Measurements from ENCODE around the gene CASP8. TPM values are rescaled to one million over a fixed set of nuclear protein-coding genes. Genes with fewer than 3 reads are reported as not detected.

The CASP8 gene
- total and polyA plus RNA-seq, 9 of the 15 experiments (the other 6 are each of a cell fraction or from before 2014, with no cell fraction given): 10.2 to 31.4 (median 19.4) TPM

Small RNA genes within 50 kb of the gene (small RNA-seq; reads per million reads assigned to genes)
- gene MTND4LP13: not detected

Other genes with a start within 250 kb of the CASP8 start
- gene HYCC2, start 188.9 kb upstream of the CASP8 start, total RNA-seq (2014; rRNA removed): 5.4 TPM in 2 replicates
- 15.6 and 16.9 TPM in 2 replicates for gene HYCC2, start 188.9 kb upstream of the CASP8 start, total RNA-seq (2014; rRNA removed; fragmentation: Illumina TruSeq; extraction: Trizol)
- 11.1 and 12.8 TPM in 2 replicates for gene HYCC2, start 188.9 kb upstream of the CASP8 start, total RNA-seq (2015; rRNA removed; fragmentation: Illumina TruSeq; extraction: Trizol)
- gene HYCC2, start 188.9 kb upstream of the CASP8 start, total RNA-seq (2021): 18.9 and 20.0 TPM in 2 replicates
- gene HYCC2, start 188.9 kb upstream of the CASP8 start, polyA plus RNA-seq (2011; rRNA removed): 12.2 and 14.9 TPM in 2 replicates
- 6.3 and 8.5 TPM in 2 replicates for gene HYCC2, start 188.9 kb upstream of the CASP8 start, polyA plus RNA-seq (2014; fragmentation: Illumina TruSeq; extraction: Trizol)
- 1 to 10 TPM; 7.5 to 9.8 TPM for gene HYCC2, start 188.9 kb upstream of the CASP8 start, polyA plus RNA-seq (2014; fragmentation: Nextera tagmentation; extraction: Ambion mirVana)
- gene HYCC2, start 188.9 kb upstream of the CASP8 start, polyA plus RNA-seq (2014; rRNA removed): 5.2 and 5.5 TPM in 2 replicates
- gene NDUFB3, start 188.5 kb upstream of the CASP8 start, total RNA-seq (2014; rRNA removed): 116 and 156 TPM in 2 replicates
- gene NDUFB3, start 188.5 kb upstream of the CASP8 start, total RNA-seq (2014; rRNA removed; fragmentation: Illumina TruSeq; extraction: Trizol): 202 and 209 TPM in 2 replicates
- gene NDUFB3, start 188.5 kb upstream of the CASP8 start, total RNA-seq (2015; rRNA removed; fragmentation: Illumina TruSeq; extraction: Trizol): 138 and 152 TPM in 2 replicates
- 127 and 142 TPM in 2 replicates for gene NDUFB3, start 188.5 kb upstream of the CASP8 start, total RNA-seq (2021)
- gene NDUFB3, start 188.5 kb upstream of the CASP8 start, polyA plus RNA-seq (2011; rRNA removed): 121 and 152 TPM in 2 replicates
- 126 and 130 TPM in 2 replicates for gene NDUFB3, start 188.5 kb upstream of the CASP8 start, polyA plus RNA-seq (2014; fragmentation: Illumina TruSeq; extraction: Trizol)
- gene NDUFB3, start 188.5 kb upstream of the CASP8 start, polyA plus RNA-seq (2014; fragmentation: Nextera tagmentation; extraction: Ambion mirVana): 100 to 1,000 TPM; 679 to 786 TPM
- gene NDUFB3, start 188.5 kb upstream of the CASP8 start, polyA plus RNA-seq (2014; rRNA removed): 230 and 235 TPM in 2 replicates
- gene CFLAR, start 144.4 kb upstream of the CASP8 start, total RNA-seq (2014; rRNA removed): 46.0 and 48.6 TPM in 2 replicates
- 73.6 and 95.3 TPM in 2 replicates for gene CFLAR, start 144.4 kb upstream of the CASP8 start, total RNA-seq (2014; rRNA removed; fragmentation: Illumina TruSeq; extraction: Trizol)
- 32.9 and 39.4 TPM in 2 replicates for gene CFLAR, start 144.4 kb upstream of the CASP8 start, total RNA-seq (2015; rRNA removed; fragmentation: Illumina TruSeq; extraction: Trizol)
- 66.4 and 78.4 TPM in 2 replicates for gene CFLAR, start 144.4 kb upstream of the CASP8 start, total RNA-seq (2021)
- gene CFLAR, start 144.4 kb upstream of the CASP8 start, polyA plus RNA-seq (2011; rRNA removed): 55.5 and 102 TPM in 2 replicates
- gene CFLAR, start 144.4 kb upstream of the CASP8 start, polyA plus RNA-seq (2014; fragmentation: Illumina TruSeq; extraction: Trizol): 54.0 and 55.1 TPM in 2 replicates
- gene CFLAR, start 144.4 kb upstream of the CASP8 start, polyA plus RNA-seq (2014; fragmentation: Nextera tagmentation; extraction: Ambion mirVana): 10 to 100 TPM; 27.5 to 30.3 TPM
- gene CFLAR, start 144.4 kb upstream of the CASP8 start, polyA plus RNA-seq (2014; rRNA removed): 45.6 and 55.9 TPM in 2 replicates
- gene CASP10, start 77.4 kb upstream of the CASP8 start, total RNA-seq (2014; rRNA removed): 10.8 TPM in 2 replicates
- 17.4 and 19.7 TPM in 2 replicates for gene CASP10, start 77.4 kb upstream of the CASP8 start, total RNA-seq (2014; rRNA removed; fragmentation: Illumina TruSeq; extraction: Trizol)
- gene CASP10, start 77.4 kb upstream of the CASP8 start, total RNA-seq (2015; rRNA removed; fragmentation: Illumina TruSeq; extraction: Trizol): 10.7 and 12.6 TPM in 2 replicates
- gene CASP10, start 77.4 kb upstream of the CASP8 start, total RNA-seq (2021): 12.1 and 12.2 TPM in 2 replicates
- 20.4 and 21.9 TPM in 2 replicates for gene CASP10, start 77.4 kb upstream of the CASP8 start, polyA plus RNA-seq (2011; rRNA removed)
- gene CASP10, start 77.4 kb upstream of the CASP8 start, polyA plus RNA-seq (2014; fragmentation: Illumina TruSeq; extraction: Trizol): 9.9 and 10.6 TPM in 2 replicates
- gene CASP10, start 77.4 kb upstream of the CASP8 start, polyA plus RNA-seq (2014; fragmentation: Nextera tagmentation; extraction: Ambion mirVana): 1 to 10 TPM; 7.1 to 7.2 TPM
- gene CASP10, start 77.4 kb upstream of the CASP8 start, polyA plus RNA-seq (2014; rRNA removed): 8.0 and 9.9 TPM in 2 replicates
- gene FLACC1, start 96.8 kb downstream of the CASP8 start, total RNA-seq (2014; rRNA removed): 0.20 and 0.68 TPM in 2 replicates
- gene FLACC1, start 96.8 kb downstream of the CASP8 start, total RNA-seq (2014; rRNA removed; fragmentation: Illumina TruSeq; extraction: Trizol): 0.22 and 0.61 TPM in 2 replicates
- 0.07 and 0.53 TPM in 2 replicates for gene FLACC1, start 96.8 kb downstream of the CASP8 start, total RNA-seq (2015; rRNA removed; fragmentation: Illumina TruSeq; extraction: Trizol)
- 0.20 and 0.35 TPM in 2 replicates for gene FLACC1, start 96.8 kb downstream of the CASP8 start, total RNA-seq (2021)
- gene FLACC1, start 96.8 kb downstream of the CASP8 start, polyA plus RNA-seq (2011; rRNA removed): 0.41 TPM in 1 of 2 replicates, not detected in the other
- gene FLACC1, start 96.8 kb downstream of the CASP8 start, polyA plus RNA-seq (2014; fragmentation: Illumina TruSeq; extraction: Trizol): 0.26 and 0.27 TPM in 2 replicates
- gene FLACC1, start 96.8 kb downstream of the CASP8 start, polyA plus RNA-seq (2014; fragmentation: Nextera tagmentation; extraction: Ambion mirVana): under 1 TPM in 1 of 2 experiments, not detected in 1; 0.10 TPM
- 0.09 and 0.20 TPM in 2 replicates for gene FLACC1, start 96.8 kb downstream of the CASP8 start, polyA plus RNA-seq (2014; rRNA removed)
- gene TRAK2, start 190.9 kb downstream of the CASP8 start, total RNA-seq (2014; rRNA removed): 4.8 and 4.9 TPM in 2 replicates
- gene TRAK2, start 190.9 kb downstream of the CASP8 start, total RNA-seq (2014; rRNA removed; fragmentation: Illumina TruSeq; extraction: Trizol): 10.4 and 11.0 TPM in 2 replicates
- gene TRAK2, start 190.9 kb downstream of the CASP8 start, total RNA-seq (2015; rRNA removed; fragmentation: Illumina TruSeq; extraction: Trizol): 7.1 and 7.3 TPM in 2 replicates
- 8.5 and 8.6 TPM in 2 replicates for gene TRAK2, start 190.9 kb downstream of the CASP8 start, total RNA-seq (2021)
- gene TRAK2, start 190.9 kb downstream of the CASP8 start, polyA plus RNA-seq (2011; rRNA removed): 8.1 and 9.0 TPM in 2 replicates
- gene TRAK2, start 190.9 kb downstream of the CASP8 start, polyA plus RNA-seq (2014; fragmentation: Illumina TruSeq; extraction: Trizol): 7.9 and 9.3 TPM in 2 replicates
- gene TRAK2, start 190.9 kb downstream of the CASP8 start, polyA plus RNA-seq (2014; fragmentation: Nextera tagmentation; extraction: Ambion mirVana): 1 to 10 TPM; 3.4 to 5.6 TPM
- 6.5 and 6.7 TPM in 2 replicates for gene TRAK2, start 190.9 kb downstream of the CASP8 start, polyA plus RNA-seq (2014; rRNA removed)
- gene STRADB, start 191.2 kb downstream of the CASP8 start, total RNA-seq (2014; rRNA removed): 10.1 and 12.2 TPM in 2 replicates
- gene STRADB, start 191.2 kb downstream of the CASP8 start, total RNA-seq (2014; rRNA removed; fragmentation: Illumina TruSeq; extraction: Trizol): 26.4 and 27.6 TPM in 2 replicates
- 28.6 and 30.6 TPM in 2 replicates for gene STRADB, start 191.2 kb downstream of the CASP8 start, total RNA-seq (2015; rRNA removed; fragmentation: Illumina TruSeq; extraction: Trizol)
- 15.7 and 16.5 TPM in 2 replicates for gene STRADB, start 191.2 kb downstream of the CASP8 start, total RNA-seq (2021)
- gene STRADB, start 191.2 kb downstream of the CASP8 start, polyA plus RNA-seq (2011; rRNA removed): 21.3 and 22.0 TPM in 2 replicates
- gene STRADB, start 191.2 kb downstream of the CASP8 start, polyA plus RNA-seq (2014; fragmentation: Illumina TruSeq; extraction: Trizol): 22.4 and 27.5 TPM in 2 replicates
- gene STRADB, start 191.2 kb downstream of the CASP8 start, polyA plus RNA-seq (2014; fragmentation: Nextera tagmentation; extraction: Ambion mirVana): 1 to 10 TPM; 6.9 to 9.1 TPM
- gene STRADB, start 191.2 kb downstream of the CASP8 start, polyA plus RNA-seq (2014; rRNA removed): 11.3 and 21.0 TPM in 2 replicates